ENCODE measurements around the gene HOXC6.
A peak's percentile ranks its signal among the peaks of the same experiment; 100 is the strongest.

The HOXC6 gene

DNA sequence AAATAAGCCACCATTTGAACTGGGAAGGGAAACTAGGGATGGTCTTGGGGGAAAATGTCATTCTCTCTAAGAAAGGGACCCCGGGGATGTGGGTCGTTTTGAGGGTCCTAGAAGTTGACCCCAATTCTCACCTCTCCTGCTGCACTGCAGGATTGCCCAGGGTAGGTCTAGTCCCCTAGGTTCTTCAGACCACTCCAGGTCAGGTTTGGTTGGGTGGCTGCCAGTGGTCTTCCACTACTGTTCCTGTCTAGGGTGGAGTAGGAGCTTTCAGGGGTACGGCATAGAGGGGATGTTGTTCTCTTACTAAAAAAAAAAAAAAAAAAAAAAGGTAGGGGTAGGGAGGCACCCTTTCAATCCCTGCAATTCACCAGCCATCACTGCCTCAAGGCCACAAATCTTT, 12.2 kb upstream of the HOXC6 start:
- no peak for DNase-seq (ENCODE audit: low spot score)

DNA sequence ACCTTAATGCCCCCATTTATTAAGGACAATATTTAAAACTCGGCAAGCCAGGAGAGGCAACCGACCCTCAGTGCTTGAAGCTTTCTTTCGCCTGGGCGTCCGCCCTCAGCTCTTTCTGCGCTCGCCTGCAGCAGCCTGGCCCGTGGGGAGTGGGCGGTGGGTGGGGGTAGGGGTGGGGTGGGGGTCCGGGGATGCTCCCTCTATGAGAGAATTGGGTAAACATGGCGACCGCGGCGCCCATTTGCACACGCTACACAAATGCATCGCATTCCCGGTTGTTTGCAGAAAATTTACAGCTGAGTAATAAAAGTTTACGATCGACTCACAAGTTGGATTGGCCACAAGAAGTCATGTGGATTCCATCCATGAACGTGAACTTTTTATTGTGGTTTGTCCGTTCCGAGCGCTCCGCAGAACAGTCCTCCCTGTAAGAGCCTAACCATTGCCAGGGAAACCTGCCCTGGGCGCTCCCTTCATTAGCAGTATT, 11.7 kb upstream of the HOXC6 start:
- no peak for DNase-seq (ENCODE audit: low spot score)

DNA sequence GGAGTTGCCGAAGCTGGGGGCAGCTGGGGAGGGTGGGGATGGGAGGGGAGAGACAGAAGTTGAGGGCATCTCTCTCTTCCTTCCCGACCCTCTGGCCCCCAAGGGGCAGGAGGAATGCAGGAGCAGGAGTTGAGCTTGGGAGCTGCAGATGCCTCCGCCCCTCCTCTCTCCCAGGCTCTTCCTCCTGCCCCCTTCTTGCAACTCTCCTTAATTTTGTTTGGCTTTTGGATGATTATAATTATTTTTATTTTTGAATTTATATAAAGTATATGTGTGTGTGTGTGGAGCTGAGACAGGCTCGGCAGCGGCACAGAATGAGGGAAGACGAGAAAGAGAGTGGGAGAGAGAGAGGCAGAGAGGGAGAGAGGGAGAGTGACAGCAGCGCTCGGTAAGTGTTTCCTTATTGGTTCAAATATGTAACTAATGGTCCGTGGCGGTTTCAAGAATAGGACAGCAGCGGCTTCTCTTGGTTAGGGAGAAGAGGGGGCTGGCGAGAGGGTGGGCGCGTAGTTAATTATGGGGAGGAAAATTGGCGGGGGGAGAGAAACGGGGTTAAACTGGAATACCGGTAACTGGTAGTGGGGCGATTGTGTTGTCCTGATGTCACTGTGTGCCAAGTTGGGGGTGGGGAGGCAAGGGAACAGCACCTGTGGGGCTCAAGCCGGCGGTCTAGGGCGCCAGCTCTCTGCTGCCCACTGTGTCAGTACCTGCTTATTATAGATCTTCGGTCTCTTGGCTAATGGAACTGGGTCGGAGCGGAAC, 11.0 kb upstream of the HOXC6 start:
- no peak for DNase-seq (ENCODE audit: low spot score)

DNA sequence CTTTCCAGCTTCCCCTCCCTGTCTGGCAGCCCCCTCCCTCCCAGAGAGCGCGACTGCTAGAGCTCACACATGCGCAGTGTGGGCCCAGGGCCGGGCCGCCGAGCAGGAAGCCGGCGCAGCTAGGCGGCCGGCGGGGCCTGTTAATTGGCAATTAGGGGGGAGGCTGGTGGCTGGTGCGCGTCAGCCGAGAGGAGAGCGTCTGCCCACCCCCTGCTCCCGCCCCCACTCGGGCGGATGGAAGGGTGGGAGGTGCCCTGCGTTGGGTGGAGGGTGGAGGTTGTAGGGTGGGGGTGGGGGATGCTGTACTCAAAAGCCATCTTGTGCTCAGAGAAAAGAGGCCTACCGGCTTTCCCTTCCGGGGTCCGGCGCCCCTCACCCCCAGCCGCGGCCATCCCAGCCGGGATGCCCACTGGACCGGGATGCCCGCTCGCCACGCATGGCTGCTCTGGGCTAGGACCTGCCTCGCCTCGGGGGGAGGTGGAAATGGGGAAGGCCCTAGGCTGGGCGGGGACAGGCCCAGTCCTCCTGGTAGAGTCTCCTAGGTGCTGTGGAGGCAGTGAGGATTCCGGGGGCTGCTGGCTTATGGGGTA, 10.3 kb upstream of the HOXC6 start:
- DNase-seq (ENCODE audit: low spot score) = peak; percentile 59

DNA sequence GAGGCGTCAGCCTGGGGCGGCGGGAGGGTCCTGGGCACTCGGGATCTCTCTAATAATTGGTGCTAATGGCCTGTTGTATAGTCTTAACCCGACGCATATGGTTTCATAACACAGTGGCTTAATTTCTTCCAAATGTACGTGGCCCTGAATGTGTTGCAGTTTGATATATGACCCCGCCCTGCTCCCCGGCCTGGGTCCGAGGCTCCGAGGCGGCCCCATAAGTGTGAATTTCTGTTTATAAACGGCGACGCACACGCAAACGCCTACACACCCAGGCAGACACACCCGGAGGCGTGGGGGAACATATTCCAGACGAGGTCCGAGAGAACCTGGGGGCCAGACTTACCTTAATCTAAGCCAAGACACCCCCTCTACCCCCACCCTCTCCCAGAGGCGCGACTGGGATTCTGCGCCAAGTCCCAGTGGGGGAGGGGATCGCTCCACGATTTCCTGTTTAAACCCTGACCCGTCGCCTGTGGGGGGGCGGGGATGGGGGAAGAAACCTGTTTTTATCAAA, 9.7 kb upstream of the HOXC6 start:
- no peak for DNase-seq (ENCODE audit: low spot score)

DNA sequence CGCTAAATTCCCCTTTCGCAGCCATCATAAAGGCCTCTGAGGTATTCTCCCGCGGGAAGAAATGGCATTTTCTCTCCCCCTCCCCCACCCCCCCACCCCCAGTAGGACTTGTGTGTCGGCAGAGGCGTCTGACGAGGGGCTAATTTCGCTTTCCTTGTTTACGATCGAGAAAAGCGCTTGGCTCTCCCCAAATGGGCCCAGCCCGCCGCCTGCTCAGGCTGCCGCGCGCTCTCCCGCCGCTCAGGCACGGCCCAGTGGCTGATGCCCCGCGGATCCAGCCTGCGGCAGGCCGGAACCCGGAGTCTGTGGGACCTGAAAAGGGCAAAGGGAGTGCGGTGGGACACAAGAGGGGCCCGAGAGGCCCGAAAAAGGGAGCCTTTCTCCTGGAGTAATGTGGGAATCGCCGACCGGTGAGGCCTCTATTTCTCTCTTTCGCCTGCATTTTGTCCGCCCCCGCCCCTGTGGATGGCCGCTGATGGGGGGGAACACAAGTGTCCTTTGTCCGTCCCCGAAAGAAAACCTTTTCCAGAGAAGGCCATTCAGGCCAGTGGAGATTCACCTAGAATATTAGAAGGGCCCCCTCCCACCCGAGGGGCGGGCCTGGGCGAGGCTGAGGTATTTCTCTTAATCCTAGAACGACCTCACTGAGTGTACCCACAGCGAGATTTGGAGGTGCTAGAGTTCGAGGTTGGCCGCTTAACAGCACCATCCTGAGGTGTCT, 9.0 kb upstream of the HOXC6 start:
- no peak for DNase-seq (ENCODE audit: low spot score)

DNA sequence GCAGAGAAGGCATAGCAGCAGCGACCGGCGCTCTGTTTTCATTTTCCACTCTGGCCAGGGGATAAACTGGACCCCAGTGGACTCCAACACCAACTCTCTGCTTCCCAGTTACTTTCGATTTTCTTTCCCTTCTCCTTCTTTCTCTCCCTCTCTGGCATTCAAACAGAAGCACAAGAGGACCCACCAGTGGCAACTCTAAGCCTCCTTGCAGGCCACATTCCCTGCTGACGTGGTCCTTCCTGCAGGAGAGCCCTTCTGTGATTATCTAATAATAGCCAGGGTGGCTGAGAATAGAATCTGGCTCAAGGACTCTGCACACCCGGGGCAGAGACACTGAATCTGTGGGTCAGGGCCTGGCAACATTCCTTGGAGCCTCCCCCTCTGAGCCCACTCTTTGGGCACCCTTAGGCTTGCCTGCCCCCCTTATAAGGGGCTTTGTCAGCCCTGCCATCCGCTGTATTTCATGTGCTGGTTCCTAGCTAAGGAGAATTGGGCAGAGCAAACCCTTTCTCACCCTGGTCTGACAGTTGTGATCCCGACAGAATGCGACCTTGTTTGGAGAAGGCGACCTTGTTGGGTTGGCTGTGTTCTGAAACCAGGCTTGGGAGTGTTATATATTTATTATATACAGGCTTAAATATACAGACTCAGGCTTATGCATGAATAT, 8.2 kb upstream of the HOXC6 start:
- DNase-seq (ENCODE audit: low spot score) = no peak

DNA sequence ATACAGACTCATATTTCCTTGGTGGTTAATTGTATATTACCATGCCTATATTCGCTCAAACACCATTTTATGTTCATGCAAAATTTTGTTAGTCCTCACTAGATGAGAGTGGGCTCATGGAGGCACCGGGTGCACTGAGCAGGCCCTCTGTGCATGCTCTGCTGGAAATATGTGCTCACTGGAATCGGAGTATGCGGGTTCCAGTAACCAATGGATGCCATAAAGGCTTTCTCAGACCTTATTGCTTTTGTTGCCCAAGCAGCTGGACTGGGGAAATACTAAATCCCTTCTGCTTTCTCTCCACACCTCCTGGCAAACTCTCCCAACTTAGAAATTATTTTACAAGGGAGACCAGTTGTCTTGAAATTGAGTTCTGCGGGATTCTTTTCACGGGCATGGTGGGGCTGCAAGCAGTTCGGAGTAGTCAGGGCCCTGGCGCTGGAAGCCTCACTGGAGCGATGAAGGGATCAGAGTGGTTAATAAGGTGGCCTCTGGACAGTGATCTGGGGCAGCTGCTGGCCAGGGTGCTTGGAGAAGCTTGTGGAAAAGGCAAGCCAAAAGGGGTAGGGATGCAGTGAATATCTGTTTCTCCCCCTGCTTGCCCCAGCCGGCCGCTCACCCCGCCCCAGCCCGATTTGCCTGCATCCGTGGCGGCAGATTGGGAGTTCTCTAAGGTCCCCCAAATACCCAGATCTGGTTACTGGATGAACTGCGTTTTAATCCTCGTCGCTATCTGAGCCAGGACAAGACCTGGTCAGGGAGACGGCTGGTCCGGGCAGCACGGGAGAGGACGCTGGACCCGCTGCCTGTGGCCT, 7.4 kb upstream of the HOXC6 start:
- no peak for DNase-seq (ENCODE audit: low spot score)

DNA sequence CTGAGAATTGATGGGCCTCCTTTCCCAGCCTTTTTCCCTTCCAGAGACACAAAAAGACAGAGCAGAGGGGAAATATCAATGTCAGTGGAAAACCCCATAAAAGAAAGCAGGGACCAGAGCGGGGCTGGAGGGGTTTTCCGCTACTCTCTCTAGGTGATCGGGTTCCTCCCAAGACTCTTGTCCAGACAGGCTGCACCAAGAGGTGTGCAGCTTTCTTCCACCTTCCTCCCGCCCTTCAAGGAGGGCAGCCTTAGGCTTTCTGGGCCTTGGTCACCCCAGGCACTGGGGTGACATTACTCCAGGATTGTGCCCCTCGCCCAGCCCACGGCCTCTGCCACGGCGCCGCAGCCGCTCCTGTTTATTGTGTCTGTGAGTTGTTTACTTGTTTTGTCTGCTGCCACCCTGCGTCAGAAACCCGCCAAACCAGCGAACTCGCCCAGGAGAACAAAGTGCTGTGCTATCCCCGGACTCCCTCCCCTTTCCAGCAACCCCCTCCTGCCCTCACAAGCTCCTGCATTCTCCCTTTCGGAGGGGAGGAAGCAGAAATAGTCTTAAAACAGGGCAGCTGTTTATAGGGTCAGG, 6.7 kb upstream of the HOXC6 start:
- DNase-seq (ENCODE audit: low spot score) = no peak

DNA sequence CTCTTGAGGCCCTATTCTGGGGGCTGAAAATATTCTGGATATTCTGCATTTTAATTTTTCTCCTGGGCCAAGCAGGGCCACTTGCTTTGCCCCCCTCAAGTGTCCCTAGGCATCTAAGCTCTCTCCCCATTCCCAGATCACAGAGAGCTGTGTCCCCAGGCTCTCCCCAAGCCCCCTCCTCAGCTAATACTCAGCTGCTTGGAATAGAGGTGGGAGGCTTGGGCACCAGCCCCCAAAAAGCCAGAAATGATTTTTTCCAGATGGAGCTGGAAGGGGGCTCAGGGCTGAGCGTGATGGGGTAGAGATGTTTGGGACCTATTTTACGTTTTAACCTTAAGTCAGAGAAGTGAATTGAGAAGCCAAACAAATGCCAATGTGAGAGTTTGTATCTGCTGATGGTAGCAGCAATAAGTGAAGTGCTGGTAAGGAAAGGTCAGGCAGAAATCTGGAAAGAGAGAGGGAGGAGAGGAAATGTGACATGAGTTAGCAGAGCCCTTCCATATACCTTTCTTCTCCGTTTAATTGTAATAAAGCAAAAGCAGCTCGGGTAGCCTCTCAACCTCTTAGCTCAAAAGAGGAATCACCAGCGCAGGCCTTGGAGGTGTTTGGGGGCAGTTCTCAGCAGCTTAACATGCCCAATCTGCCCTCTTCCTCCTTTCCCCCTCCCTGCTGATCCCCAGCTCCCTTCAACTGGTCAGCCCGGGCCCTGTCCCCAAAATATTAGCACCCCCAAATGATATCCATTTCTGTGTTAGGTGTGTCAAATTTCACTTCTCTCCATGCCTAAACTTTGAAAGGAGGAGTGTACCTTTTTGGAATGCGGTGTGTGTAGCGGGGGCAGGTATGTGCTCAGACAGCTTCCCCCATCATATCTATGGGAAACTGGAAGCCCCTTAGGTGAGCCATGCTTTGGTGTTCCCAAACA, 5.0 kb upstream of the HOXC6 start:
- DNase-seq (ENCODE audit: low spot score) = no peak

DNA sequence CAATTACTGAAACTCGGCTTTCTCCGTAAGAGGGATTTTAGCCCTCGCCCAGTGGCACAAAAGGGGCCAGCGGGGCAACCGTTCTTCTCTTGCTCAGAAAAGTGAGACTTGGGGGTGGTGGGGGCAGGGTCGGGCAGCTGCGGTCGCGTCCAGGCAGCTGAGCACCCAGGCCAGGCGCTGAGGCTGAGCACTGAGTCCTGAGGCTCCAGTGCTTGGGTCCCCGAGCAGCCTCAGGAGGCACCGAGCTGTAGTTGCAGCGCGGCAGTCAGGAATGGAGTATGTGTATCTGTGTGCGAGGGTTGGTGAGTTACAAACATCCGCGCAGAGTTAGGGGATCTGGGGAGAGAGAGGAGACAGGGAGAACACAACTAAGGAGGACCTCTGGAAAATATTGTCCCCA, 4.1 kb upstream of the HOXC6 start:
- no peak for DNase-seq (ENCODE audit: low spot score)

DNA sequence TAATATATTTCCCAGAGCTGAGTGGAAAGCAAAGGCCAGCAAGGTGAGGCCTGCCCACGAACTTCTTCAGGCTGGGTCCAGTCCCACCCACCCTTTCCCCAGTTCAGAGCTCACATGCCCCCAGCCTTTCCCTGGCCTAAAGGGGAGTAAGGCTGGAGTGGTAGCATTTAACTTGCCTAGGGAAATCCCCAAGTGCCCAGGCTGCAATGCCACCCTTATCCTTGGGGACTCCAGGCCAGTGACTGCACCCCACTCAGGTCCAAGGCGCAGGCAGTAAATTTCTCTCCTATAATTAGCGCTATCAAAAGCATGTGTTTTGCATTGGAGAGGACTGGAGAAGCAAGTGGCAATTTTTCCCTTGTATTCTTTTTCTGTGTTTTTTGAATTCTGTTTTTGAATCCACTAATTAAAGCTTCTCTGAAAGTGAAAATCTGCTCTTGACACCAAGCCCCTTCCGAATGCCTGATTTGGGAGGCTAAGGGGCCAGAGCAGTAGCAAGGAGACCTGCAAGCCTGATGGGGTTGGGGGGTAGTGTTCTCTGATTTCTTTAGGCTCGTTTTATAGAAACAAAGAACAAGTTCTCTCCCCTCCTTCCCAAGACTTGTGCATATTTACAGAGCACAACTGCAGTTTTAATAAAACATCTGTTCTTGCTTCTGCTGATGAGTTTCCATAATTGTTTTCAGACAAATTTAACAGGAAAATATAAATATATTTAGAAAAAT, 3.5 kb upstream of the HOXC6 start:
- no peak for DNase-seq (ENCODE audit: low spot score)

DNA sequence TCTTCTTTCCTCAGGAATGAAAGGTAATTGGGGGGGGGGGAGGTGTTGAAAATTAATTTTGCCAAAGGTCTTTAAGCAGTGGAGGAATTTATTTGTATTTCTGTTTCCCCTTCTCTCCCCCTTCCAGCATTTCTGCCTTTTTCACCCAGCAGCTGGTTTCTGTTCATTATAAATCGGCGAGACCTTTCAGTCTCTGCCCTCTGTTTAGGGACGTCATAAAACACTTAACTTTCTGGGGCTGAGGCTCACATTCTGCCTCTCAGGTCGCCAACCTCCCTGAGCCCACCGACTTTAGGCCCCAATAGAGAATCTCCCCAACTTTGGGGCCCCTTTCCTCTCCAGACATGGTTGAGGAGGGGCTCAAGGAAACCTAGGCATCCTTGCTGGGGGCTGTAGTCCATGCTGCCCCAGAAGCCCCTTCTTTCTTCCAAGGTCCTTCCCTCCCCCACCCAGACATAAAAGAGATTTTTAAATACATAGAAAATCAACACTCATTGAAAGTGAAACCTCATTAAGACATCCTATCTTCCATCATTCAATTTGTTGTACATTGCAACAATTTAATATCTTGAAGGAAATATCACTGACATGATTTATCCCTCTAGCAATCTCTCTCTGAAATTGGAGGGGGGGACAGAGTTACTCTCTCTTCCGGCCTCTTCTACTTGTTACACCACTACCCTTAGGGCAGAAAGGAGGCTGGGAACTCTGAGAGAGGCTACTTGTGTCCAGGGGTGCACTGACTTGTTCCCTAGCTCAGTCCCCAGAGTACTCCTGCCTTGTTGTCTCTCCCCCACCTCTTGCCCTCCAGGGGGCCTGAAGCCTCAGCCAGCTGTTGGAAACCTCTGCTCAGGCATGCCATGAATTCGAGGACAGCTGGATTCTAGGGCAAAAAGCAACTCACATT, 2.5 kb upstream of the HOXC6 start:
- DNase-seq (ENCODE audit: low spot score) = no peak

DNA sequence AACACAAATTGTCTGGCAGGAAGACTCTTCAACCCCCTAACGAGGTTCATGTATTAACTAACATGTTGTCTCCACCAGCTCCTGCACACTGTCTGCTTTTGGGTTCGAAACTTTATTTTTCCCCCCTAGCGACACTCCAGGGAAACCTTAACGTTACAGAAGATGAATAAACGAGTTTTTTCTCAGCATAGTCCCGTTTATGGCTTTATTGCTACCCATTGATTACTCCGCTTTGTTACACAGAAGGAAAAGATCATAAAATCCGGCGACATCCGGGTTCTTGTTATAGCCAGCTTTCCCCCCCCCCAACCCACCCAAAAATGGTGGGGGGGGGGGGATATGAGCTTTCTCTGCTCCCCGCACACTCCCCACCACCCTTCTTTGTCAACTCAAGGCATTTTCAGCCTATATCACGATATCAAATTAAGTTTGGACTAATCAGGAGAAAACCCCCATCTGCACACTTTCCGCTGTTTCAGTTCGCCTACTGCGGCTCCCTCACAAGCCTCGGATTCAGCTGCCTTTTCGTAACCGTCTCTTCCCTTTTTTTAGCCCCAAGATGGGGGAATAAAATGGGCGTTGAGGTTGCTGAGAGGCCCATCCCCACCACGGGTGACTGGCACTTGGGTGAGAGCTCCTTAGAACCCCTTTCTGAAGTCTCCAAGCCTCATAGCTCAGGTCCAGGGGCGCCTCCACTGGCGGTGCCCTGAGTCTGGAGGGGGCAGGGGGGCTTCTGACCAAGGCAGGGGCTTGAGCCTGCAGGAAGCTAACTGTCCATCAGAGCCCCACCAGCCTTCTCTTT, 1.4 kb upstream of the HOXC6 start:
- no peak for DNase-seq (ENCODE audit: low spot score)

DNA sequence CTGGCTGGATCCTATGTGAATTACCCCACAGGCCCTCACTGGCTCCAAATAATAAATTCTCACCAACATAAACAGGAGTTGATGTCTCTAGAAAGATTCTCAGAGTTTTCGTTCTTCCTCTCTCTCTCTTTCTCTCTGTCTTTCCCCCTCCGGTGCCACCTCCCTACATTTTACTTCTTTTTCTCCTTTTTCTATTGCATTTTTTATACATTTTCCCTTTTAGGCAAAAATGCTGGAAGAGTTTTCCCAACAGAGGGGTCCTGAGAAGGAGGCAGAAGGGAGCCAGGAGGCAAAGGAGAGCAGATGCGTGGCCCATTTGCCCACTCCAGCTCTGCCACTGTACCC, 826 bp upstream of the HOXC6 start:
- DNase-seq (ENCODE audit: low spot score) = no peak

DNA sequence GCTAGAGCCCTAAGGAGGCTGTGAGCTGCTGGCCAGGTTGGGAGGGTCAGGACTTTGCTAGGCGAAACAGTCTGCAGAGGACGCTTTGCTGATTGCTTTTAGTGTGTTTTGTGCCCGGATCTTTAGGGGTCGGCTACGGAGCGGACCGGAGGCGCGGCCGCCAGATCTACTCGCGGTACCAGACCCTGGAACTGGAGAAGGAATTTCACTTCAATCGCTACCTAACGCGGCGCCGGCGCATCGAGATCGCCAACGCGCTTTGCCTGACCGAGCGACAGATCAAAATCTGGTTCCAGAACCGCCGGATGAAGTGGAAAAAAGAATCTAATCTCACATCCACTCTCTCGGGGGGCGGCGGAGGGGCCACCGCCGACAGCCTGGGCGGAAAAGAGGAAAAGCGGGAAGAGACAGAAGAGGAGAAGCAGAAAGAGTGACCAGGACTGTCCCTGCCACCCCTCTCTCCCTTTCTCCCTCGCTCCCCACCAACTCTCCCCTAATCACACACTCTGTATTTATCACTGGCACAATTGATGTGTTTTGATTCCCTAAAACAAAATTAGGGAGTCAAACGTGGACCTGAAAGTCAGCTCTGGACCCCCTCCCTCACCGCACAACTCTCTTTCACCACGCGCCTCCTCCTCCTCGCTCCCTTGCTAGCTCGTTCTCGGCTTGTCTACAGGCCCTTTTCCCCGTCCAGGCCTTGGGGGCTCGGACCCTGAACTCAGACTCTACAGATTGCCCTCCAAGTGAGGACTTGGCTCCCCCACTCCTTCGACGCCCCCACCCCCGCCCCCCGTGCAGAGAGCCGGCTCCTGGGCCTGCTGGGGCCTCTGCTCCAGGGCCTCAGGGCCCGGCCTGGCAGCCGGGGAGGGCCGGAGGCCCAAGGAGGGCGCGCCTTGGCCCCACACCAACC, 1.5 kb downstream of the HOXC6 start:
- DNase-seq (ENCODE audit: low spot score) = no peak

DNA sequence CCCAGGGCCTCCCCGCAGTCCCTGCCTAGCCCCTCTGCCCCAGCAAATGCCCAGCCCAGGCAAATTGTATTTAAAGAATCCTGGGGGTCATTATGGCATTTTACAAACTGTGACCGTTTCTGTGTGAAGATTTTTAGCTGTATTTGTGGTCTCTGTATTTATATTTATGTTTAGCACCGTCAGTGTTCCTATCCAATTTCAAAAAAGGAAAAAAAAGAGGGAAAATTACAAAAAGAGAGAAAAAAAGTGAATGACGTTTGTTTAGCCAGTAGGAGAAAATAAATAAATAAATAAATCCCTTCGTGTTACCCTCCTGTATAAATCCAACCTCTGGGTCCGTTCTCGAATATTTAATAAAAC, 2.2 kb downstream of the HOXC6 start:
- DNase-seq (ENCODE audit: low spot score) = no peak

Measured in hepatic stellate cell (primary cell).